ENCODE measurements around the gene KNL1. TPM values are rescaled to one million over a fixed set of nuclear protein-coding genes. Genes with fewer than 3 reads are reported as not detected.
"Not testable (repeated sequence)": the region's sequence is repeated elsewhere in the genome, so short reads cannot be mapped to it uniquely, and the experiment has no call there.

KNL1 gene
- total RNA-seq, 1 donor from 2014 or later, result 30.8 TPM

- no peaks in the 10 kb centered on the region for H3K4me1 Mint-ChIP-seq (ENCODE audit: low read depth)
- no peaks in the 10 kb centered on the region for H3K27me3 Mint-ChIP-seq (ENCODE audit: low read depth)
- intact Hi-C loops (cut with micrococcal nuclease), result no loop called here
- no peaks in the 10 kb centered on the region for H3K9me3 Mint-ChIP-seq
- no peak for DNase-seq (ENCODE audit: low spot score)
- H3K27ac Mint-ChIP-seq, result no peak overlapping the region
- H3K36me3 Mint-ChIP-seq (ENCODE audit: low read depth), result peaks cover 34% of the 10 kb centered on the region
- no peak overlapping the region for H3K4me3 Mint-ChIP-seq (ENCODE audit: low read depth)
These were observed 36.3 kb downstream of the KNL1 start for GRCh38 chr15:40630313-40630712.

- intact Hi-C loops (cut with micrococcal nuclease), result no loop called here
- no peak for DNase-seq (ENCODE audit: low spot score)
- Mint-ChIP-seq H3K36me3 (ENCODE audit: low read depth) (peaks cover 40% of the 10 kb centered on the region), H3K4me3 (ENCODE audit: low read depth) (no peak overlapping the region), H3K27ac (no peak overlapping the region), H3K9me3 (no peaks in the 10 kb centered on the region), H3K27me3 (ENCODE audit: low read depth) (no peaks in the 10 kb centered on the region), H3K4me1 (ENCODE audit: low read depth) (no peaks in the 10 kb centered on the region)
These were observed 39.1 kb downstream of the KNL1 start for GRCh38 chr15:40633178-40633577.

GRCh38 chr15:40637221-40637745 lies 43.2 kb downstream of the KNL1 start:
- no peak overlapping the region for H3K27ac Mint-ChIP-seq
- intact Hi-C loops (cut with micrococcal nuclease), result no loop called here
- peaks cover 31% of the 10 kb centered on the region for H3K36me3 Mint-ChIP-seq (ENCODE audit: low read depth)
- H3K4me3 Mint-ChIP-seq (ENCODE audit: low read depth), result no peak overlapping the region
- no peaks in the 10 kb centered on the region for H3K4me1 Mint-ChIP-seq (ENCODE audit: low read depth)
- H3K27me3 Mint-ChIP-seq (ENCODE audit: low read depth), result no peaks in the 10 kb centered on the region
- DNase-seq (ENCODE audit: low spot score), result no peak
- no peaks in the 10 kb centered on the region for H3K9me3 Mint-ChIP-seq

DNA sequence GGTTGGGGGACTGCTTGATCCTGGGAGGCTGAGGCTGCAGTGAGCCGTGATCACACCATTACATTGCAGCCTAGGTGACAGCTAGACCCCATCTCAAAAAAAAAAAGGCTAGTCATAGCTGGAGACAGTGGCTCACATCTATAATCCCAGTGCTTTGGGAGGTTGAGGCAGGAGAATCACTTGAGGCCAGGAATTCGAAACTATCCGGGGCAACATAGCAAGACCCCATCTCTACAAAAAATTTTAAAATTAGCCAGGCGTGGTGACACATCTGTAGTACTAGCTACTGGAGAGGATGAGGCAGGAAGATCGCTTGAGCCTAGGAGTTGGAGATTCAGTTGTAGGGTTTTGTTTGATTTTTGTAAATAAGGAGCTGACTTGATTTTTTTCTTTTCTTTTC lies 45.6 kb downstream of the KNL1 start:
- DNase-seq (ENCODE audit: low spot score), result no peak
- no peaks in the 10 kb centered on the region for H3K27me3 Mint-ChIP-seq (ENCODE audit: low read depth)

GRCh38 chr15:40647523-40647922 lies 53.5 kb downstream of the KNL1 start:
- H3K4me1 Mint-ChIP-seq (ENCODE audit: low read depth), result peaks cover 5% of the 10 kb centered on the region
- H3K9me3 Mint-ChIP-seq, result no peaks in the 10 kb centered on the region
- intact Hi-C loops (cut with micrococcal nuclease), result no loop called here
- H3K4me3 Mint-ChIP-seq (ENCODE audit: low read depth), result no peak overlapping the region
- DNase-seq (ENCODE audit: low spot score), result no peak
- no peak overlapping the region for H3K27ac Mint-ChIP-seq
- H3K36me3 Mint-ChIP-seq (ENCODE audit: low read depth), result peaks cover 44% of the 10 kb centered on the region
- H3K27me3 Mint-ChIP-seq (ENCODE audit: low read depth), result no peaks in the 10 kb centered on the region

More for the DNA sequence above, 45.6 kb downstream of the KNL1 start:
- intact Hi-C loops (cut with micrococcal nuclease), result no loop called here
- Mint-ChIP-seq H3K36me3 (ENCODE audit: low read depth) (peaks cover 29% of the 10 kb centered on the region), H3K27ac (no peak overlapping the region), H3K4me3 (ENCODE audit: low read depth) (no peak overlapping the region), H3K4me1 (ENCODE audit: low read depth) (no peaks in the 10 kb centered on the region), H3K9me3 (no peaks in the 10 kb centered on the region)

DNA sequence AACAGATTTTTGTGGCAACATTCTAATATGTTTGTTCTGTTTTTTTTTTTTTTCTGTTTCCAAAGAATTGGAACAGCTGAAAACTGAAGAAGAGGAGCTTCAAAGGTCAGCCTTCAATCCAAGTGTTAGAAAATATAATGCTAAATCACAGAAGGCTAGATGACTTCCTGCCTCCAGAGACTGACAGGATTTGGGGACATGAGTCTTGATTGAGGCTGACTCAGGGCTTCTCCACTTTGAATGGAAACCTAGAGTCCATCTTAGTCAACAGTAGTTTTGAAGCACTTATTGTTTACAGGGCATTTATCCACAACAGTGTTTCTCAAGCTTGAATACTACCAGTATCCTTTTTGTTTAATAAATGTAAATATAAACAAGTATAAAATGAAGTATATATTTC lies 56.4 kb downstream of the KNL1 start:
- Mint-ChIP-seq H3K36me3 (ENCODE audit: low read depth) (peaks cover 52% of the 10 kb centered on the region), H3K27me3 (ENCODE audit: low read depth) (no peaks in the 10 kb centered on the region), H3K4me1 (ENCODE audit: low read depth) (peaks cover 5% of the 10 kb centered on the region), H3K9me3 (no peaks in the 10 kb centered on the region), H3K27ac (no peak overlapping the region), H3K4me3 (ENCODE audit: low read depth) (no peak overlapping the region)
- intact Hi-C loops (cut with micrococcal nuclease), result no loop called here
- no peak for DNase-seq (ENCODE audit: low spot score)

DNA sequence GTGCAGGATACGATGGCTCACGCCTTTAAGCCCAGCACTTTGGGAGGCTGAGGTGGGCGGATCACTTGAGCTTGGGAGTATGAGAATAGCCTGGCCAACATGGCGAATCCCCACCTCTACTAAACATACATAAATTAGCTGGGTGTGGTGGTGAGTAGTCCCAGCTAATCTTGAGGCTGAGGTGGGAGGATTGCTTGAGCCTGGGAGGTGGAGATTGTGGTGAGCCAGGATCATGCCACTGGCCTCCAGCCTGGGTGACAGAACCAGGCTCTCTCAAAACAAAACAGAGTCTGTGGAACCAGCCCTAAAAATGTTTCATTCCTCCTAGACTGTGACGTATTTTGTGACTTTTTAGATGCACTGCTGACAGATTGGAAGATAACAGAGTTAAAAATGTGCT lies 66.6 kb downstream of the KNL1 start:
- no peak overlapping the region for H3K4me3 Mint-ChIP-seq (ENCODE audit: low read depth)
- H3K4me1 Mint-ChIP-seq (ENCODE audit: low read depth), result no peaks in the 10 kb centered on the region
- no peaks in the 10 kb centered on the region for H3K9me3 Mint-ChIP-seq
- H3K27me3 Mint-ChIP-seq (ENCODE audit: low read depth), result no peaks in the 10 kb centered on the region
- no peak for DNase-seq (ENCODE audit: low spot score)
- H3K27ac Mint-ChIP-seq, result peak overlapping the region; percentile 62
- peaks cover 47% of the 10 kb centered on the region for H3K36me3 Mint-ChIP-seq (ENCODE audit: low read depth)
- intact Hi-C loops (cut with micrococcal nuclease), result no loop called here

GRCh38 chr15:40664909-40665308 lies 70.9 kb downstream of the KNL1 start:
- no peak overlapping the region for H3K4me3 Mint-ChIP-seq (ENCODE audit: low read depth)
- no peak overlapping the region for H3K27ac Mint-ChIP-seq
- H3K9me3 Mint-ChIP-seq, result no peaks in the 10 kb centered on the region
- intact Hi-C loops (cut with micrococcal nuclease), result no loop called here
- no peak for DNase-seq (ENCODE audit: low spot score)
- peaks cover 28% of the 10 kb centered on the region for H3K36me3 Mint-ChIP-seq (ENCODE audit: low read depth)
- H3K4me1 Mint-ChIP-seq (ENCODE audit: low read depth), result no peaks in the 10 kb centered on the region
- H3K27me3 Mint-ChIP-seq (ENCODE audit: low read depth), result no peaks in the 10 kb centered on the region

DNA sequence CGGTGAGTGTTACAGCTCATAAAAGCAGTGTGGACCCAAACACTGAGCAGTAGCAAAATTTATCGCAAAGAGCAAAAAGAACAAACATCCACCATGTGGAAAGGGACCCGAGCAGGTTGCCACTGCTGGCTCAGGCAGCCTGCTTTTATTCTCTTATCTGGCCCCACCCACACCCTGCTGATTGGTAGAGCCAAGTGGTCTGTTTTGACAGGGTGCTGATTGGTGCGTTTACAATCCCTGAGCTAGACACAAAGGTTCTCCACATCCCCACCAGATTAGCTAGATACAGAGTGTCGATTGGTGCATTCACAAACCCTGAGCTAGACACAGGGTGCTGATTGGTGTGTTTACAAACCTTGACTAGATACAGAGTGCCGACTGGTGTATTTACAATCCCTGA lies 82.2 kb downstream of the KNL1 start:
- H3K36me3 Mint-ChIP-seq (ENCODE audit: low read depth); H3K4me3 Mint-ChIP-seq (ENCODE audit: low read depth); H3K27ac Mint-ChIP-seq; H3K4me1 Mint-ChIP-seq (ENCODE audit: low read depth); intact Hi-C loops (cut with micrococcal nuclease); H3K9me3 Mint-ChIP-seq; DNase-seq (ENCODE audit: low spot score); H3K27me3 Mint-ChIP-seq (ENCODE audit: low read depth): not testable (repeated sequence)

- H3K36me3 Mint-ChIP-seq (ENCODE audit: low read depth); H3K9me3 Mint-ChIP-seq; H3K27ac Mint-ChIP-seq; DNase-seq (ENCODE audit: low spot score); H3K27me3 Mint-ChIP-seq (ENCODE audit: low read depth); H3K4me3 Mint-ChIP-seq (ENCODE audit: low read depth); intact Hi-C loops (cut with micrococcal nuclease); H3K4me1 Mint-ChIP-seq (ENCODE audit: low read depth): not testable (repeated sequence)
These were observed 82.9 kb downstream of the KNL1 start for GRCh38 chr15:40676906-40677305.

GRCh38 chr15:40680151-40680550 lies 86.1 kb downstream of the KNL1 start:
- H3K4me1 Mint-ChIP-seq (ENCODE audit: low read depth), result peaks cover 2% of the 10 kb centered on the region
- H3K27ac Mint-ChIP-seq, result no peak overlapping the region
- intact Hi-C loops (cut with micrococcal nuclease), result no loop called here
- no peak overlapping the region for H3K4me3 Mint-ChIP-seq (ENCODE audit: low read depth)
- no peak for DNase-seq (ENCODE audit: low spot score)
- H3K27me3 Mint-ChIP-seq (ENCODE audit: low read depth), result no peaks in the 10 kb centered on the region
- no peaks in the 10 kb centered on the region for H3K36me3 Mint-ChIP-seq (ENCODE audit: low read depth)
- no peaks in the 10 kb centered on the region for H3K9me3 Mint-ChIP-seq

DNA sequence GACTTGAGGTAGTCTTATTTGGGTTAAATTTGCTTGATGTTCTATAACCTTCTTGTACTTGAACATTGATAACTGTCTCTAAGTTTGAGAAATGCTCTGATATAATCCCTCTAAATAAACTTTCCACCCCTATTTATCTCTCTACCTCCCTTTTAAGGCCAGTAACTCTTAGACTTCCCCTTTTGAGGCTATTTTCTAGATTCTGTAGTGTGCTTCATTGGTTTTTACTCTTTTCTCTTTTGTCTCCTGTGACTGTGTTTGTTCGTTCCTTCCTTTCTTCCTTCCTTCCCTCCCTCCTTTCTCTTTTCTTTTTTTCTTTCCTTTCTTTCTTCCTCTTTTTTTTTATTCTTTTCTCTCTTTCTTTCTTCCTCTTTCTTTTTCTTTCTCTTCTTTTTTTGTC lies 86.9 kb downstream of the KNL1 start:
- H3K36me3 Mint-ChIP-seq (ENCODE audit: low read depth); H3K9me3 Mint-ChIP-seq; H3K4me3 Mint-ChIP-seq (ENCODE audit: low read depth); H3K27me3 Mint-ChIP-seq (ENCODE audit: low read depth); intact Hi-C loops (cut with micrococcal nuclease); H3K4me1 Mint-ChIP-seq (ENCODE audit: low read depth); DNase-seq (ENCODE audit: low spot score): not testable (repeated sequence)
- peak overlapping the region; percentile 9 for H3K27ac Mint-ChIP-seq

- no peaks in the 10 kb centered on the region for H3K27me3 Mint-ChIP-seq (ENCODE audit: low read depth)
- H3K4me1 Mint-ChIP-seq (ENCODE audit: low read depth), result no peaks in the 10 kb centered on the region
- H3K9me3 Mint-ChIP-seq, result no peaks in the 10 kb centered on the region
- intact Hi-C loops (cut with micrococcal nuclease), result no loop called here
- H3K4me3 Mint-ChIP-seq (ENCODE audit: low read depth), result no peak overlapping the region
- no peaks in the 10 kb centered on the region for H3K36me3 Mint-ChIP-seq (ENCODE audit: low read depth)
- DNase-seq (ENCODE audit: low spot score), result no peak
- H3K27ac Mint-ChIP-seq, result no peak overlapping the region
These were observed 90.3 kb downstream of the KNL1 start for GRCh38 chr15:40684381-40684780.

DNA sequence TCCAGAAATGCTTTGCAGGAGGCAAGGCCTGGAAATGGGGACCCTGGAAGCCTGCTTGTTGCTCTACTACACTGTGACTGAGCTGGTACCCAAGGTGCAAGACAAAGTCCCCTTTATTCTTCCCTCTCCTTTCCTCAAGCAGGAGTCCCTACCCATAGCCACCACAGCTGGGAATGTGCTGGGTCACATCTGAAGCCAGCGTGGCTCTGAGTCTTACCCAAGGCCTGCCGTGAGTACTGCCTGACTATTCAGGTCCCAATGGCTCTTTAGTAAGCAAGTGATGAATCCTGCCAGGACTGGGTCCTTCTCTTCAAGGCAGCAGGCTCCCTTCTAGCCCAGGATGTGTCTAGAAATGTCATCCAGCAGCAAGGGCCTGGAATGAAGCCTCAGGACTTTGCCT lies 91.3 kb downstream of the KNL1 start:
- Mint-ChIP-seq H3K9me3 (no peaks in the 10 kb centered on the region), H3K27ac (no peak overlapping the region), H3K27me3 (ENCODE audit: low read depth) (no peaks in the 10 kb centered on the region), H3K4me1 (ENCODE audit: low read depth) (no peaks in the 10 kb centered on the region), H3K4me3 (ENCODE audit: low read depth) (no peak overlapping the region), H3K36me3 (ENCODE audit: low read depth) (no peaks in the 10 kb centered on the region)
- no peak for DNase-seq (ENCODE audit: low spot score)
- intact Hi-C loops (cut with micrococcal nuclease), result no loop called here
